Tibial artery (tissue), 4 donors: ENCODE results near the gene AGPS.

Experiments
- DNase-seq, 2 donors: peaks; one replicate each; pipeline ENCODE4 v3.0.0-alpha.2; 2019
- H3K27ac ChIP-seq, 2 donors: fragments of 200-600 bp; sonication (generic) in 1 of 2; 1 replicate in 1 of 2; 2 replicates in 1 of 2; pipeline ENCODE4 v1.5.1; 2018 to 2019; ENCODE audit warnings: mild to moderate bottlenecking in 1 of 2
- H3K27me3 ChIP-seq, 2 donors: fragments of 200-600 bp; sonication (generic) in 1 of 2; one replicate each; pipeline versions ENCODE4 v1.5.1 to v1.6.0; 2016 to 2019
- H3K36me3 ChIP-seq, 3 donors: fragments of 200-600 bp; sonication (generic) in 2 of 3; one replicate each; pipeline ENCODE4 v1.5.1; 2016 to 2019; ENCODE audit warnings: mild to moderate bottlenecking in 2 of 3
- H3K4me1 ChIP-seq, 4 donors: fragments of 200-600 bp; sonication (generic) in 2 of 4; 1 replicate in 3 of 4; 2 replicates in 1 of 4; pipeline ENCODE4 v1.5.1; 2016 to 2019
- H3K4me3 ChIP-seq, 2 donors: fragments of 200-600 bp; sonication (generic) in 1 of 2; 1 replicate in 1 of 2; 2 replicates in 1 of 2; pipeline ENCODE4 v1.5.1; 2018 to 2019; ENCODE audit warnings: mild to moderate bottlenecking in 2 of 2
- H3K9me3 ChIP-seq, 3 donors: fragments of 200-600 bp; sonication (generic) in 1 of 3; one replicate each; pipeline ENCODE4 v1.5.1; 2016 to 2019
- intact Hi-C: fragments of 100-400 bp; cut with DNase I; formaldehyde crosslinking; loops from one replicate; pipeline ENCODE4 v1.15.0; 2023; ENCODE audit warnings: low total_unique reads
- TF ChIP-seq, protein P1 (sequence below), 2 experiments: fragments of 200-600 bp in 1 of 2; fragments of 450-650 bp in 1 of 2; IDR thresholded peaks; one replicate each; pipeline ENCODE4 v1.5.1; 2017 to 2019; ENCODE audit warnings: antibody characterized with exemption in 2 of 2, mild to moderate bottlenecking in 1 of 2, moderate library complexity in 1 of 2

Gene AGPS

DNA sequence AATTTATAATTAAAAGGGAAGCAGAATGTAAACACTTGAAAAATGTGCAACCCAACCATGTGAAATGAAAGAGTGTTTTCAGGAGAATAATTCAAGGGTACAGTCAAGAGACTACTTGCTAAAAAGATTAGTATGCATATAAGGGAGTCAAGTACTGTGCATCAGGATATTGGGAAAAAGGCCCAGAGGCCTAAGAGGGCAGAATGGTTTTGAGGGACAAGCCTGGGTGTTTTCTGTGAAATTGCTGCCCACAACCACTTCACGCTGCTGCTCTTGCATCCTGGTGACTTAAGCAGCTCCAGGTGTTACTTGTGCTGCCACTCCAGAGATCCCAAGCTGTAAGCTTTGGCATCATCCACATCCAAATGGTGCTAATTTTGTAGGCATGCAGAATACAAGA, 165.2 kb downstream of the AGPS start:
- TF ChIP-seq, protein P1, sequence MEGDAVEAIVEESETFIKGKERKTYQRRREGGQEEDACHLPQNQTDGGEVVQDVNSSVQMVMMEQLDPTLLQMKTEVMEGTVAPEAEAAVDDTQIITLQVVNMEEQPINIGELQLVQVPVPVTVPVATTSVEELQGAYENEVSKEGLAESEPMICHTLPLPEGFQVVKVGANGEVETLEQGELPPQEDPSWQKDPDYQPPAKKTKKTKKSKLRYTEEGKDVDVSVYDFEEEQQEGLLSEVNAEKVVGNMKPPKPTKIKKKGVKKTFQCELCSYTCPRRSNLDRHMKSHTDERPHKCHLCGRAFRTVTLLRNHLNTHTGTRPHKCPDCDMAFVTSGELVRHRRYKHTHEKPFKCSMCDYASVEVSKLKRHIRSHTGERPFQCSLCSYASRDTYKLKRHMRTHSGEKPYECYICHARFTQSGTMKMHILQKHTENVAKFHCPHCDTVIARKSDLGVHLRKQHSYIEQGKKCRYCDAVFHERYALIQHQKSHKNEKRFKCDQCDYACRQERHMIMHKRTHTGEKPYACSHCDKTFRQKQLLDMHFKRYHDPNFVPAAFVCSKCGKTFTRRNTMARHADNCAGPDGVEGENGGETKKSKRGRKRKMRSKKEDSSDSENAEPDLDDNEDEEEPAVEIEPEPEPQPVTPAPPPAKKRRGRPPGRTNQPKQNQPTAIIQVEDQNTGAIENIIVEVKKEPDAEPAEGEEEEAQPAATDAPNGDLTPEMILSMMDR (IDR thresholded peaks at IDR 0.05), result no peak
- intact Hi-C loops, result no loop called here
- H3K9me3 ChIP-seq, result no peaks in the 10 kb centered on the region
- no peaks in the 10 kb centered on the region for H3K27me3 ChIP-seq
- H3K27ac ChIP-seq, result no peak overlapping the region
- no peak overlapping the region for H3K4me3 ChIP-seq
- no peaks in the 10 kb centered on the region for H3K4me1 ChIP-seq
- H3K36me3 ChIP-seq, result no peaks in the 10 kb centered on the region
- no peak for DNase-seq

GRCh38 chr2:177559638-177560037, 167.1 kb downstream of the AGPS start:
- no peak for DNase-seq
- Histone ChIP-seq H3K36me3 (no peaks in the 10 kb centered on the region), H3K4me3 (no peak overlapping the region), H3K27me3 (no peaks in the 10 kb centered on the region), H3K27ac (no peak overlapping the region), H3K9me3 (no peaks in the 10 kb centered on the region), H3K4me1 (no peaks in the 10 kb centered on the region)
- TF ChIP-seq, protein P1 (IDR thresholded peaks at IDR 0.05), result no peak
- intact Hi-C loops, result no loop called here

GRCh38 chr2:177568390-177568789, 175.8 kb downstream of the AGPS start:
- H3K4me1 ChIP-seq, result peaks cover 0 to 7% (median 0%) of the 10 kb centered on the region in 4 donors
- H3K9me3 ChIP-seq, result no peaks in the 10 kb centered on the region
- H3K27me3 ChIP-seq, result no peaks in the 10 kb centered on the region
- intact Hi-C loops, result no loop called here
- no peak for DNase-seq
- H3K27ac ChIP-seq, result no peak overlapping the region
- H3K36me3 ChIP-seq, result no peaks in the 10 kb centered on the region
- TF ChIP-seq, protein P1 (IDR thresholded peaks at IDR 0.05), result no peak
- no peak overlapping the region for H3K4me3 ChIP-seq

- TF ChIP-seq, protein P1 (IDR thresholded peaks at IDR 0.05), result no peak
- intact Hi-C loops, result no loop called here
- DNase-seq, result no peak
- Histone ChIP-seq H3K27ac (no peak overlapping the region), H3K4me3 (no peak overlapping the region), H3K4me1 (peaks cover 0 to 7% (median 0%) of the 10 kb centered on the region in 4 donors), H3K36me3 (no peaks in the 10 kb centered on the region), H3K9me3 (no peaks in the 10 kb centered on the region), H3K27me3 (no peaks in the 10 kb centered on the region)
Measured at GRCh38 chr2:177568893-177569292, 176.3 kb downstream of the AGPS start.

DNA sequence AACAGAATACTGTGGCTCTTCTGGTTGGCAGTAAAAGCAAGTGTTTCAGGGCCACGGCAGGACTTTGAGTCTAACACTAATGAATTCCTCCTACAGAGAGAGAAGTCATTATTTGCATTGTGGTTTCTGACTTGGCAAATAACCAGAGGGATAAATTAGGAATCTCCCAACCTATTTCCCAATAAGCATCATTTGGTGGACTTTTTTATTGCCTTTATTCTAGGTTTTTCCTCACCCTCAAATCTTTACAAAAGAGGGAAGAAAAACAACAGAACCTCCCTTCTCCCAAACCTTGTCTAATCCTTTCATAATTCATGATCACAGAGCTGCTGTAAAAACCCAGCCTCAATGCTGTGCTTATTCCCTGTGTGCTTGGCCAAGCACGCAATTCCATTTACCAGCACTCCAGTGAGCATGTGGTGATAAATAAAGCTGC, 179.7 kb downstream of the AGPS start:
- Histone ChIP-seq H3K9me3 (no peaks in the 10 kb centered on the region), H3K27ac (no peak overlapping the region), H3K4me1 (peaks cover 0 to 7% (median 0%) of the 10 kb centered on the region in 4 donors), H3K36me3 (no peaks in the 10 kb centered on the region), H3K27me3 (no peaks in the 10 kb centered on the region), H3K4me3 (no peak overlapping the region)
- intact Hi-C loops, result no loop called here
- TF ChIP-seq, protein P1 (IDR thresholded peaks at IDR 0.05), result no peak
- DNase-seq, result no peak

DNA sequence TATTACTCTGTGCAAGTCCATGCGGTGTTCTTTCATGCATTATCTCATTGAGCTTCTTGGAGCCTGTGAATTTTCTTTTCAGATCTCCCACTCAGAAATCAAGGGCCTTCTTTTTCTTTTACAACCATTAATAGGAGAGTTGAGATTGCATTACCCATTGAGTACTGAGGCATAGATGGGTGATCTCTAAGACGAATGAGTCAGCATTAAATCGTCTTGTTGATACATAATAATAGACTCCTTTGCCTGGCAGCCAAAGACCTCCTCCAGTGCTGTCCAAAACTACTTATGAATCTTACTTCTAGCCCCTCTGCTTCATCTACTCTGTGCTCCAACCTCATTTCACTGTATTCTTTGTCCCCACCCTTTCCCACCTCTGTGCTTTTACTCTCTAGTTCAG, 180.5 kb downstream of the AGPS start:
- intact Hi-C loops, result no loop called here
- TF ChIP-seq, protein P1 (IDR thresholded peaks at IDR 0.05), result no peak
- Histone ChIP-seq H3K4me1 (peaks cover 0 to 7% (median 0%) of the 10 kb centered on the region in 4 donors), H3K9me3 (no peaks in the 10 kb centered on the region), H3K4me3 (no peak overlapping the region), H3K27ac (no peak overlapping the region), H3K36me3 (no peaks in the 10 kb centered on the region), H3K27me3 (no peaks in the 10 kb centered on the region)
- no peak for DNase-seq
